Memory B cell (primary cell): Measurements from ENCODE around the gene TLR9.

ENCODE experiments used
- ATAC-seq: fragments of 150-1000 bp; cut with Tn5 transposase; 2 replicates; pipeline ENCODE4 v1.10.0; 2021; ENCODE audit warnings: low read depth, mild to moderate bottlenecking, moderate library complexity
- DNase-seq, 2 donors: peaks; one replicate each; pipeline ENCODE4 v3.0.0; 2022; ENCODE audit warnings: low spot score in 2 of 2
- H3K27ac Mint-ChIP-seq: one replicate; pipeline ENCODE4 v1.8.0; 2022; ENCODE audit warnings: mild to moderate bottlenecking, moderate library complexity, mixed read lengths
- H3K27me3 Mint-ChIP-seq: one replicate; pipeline ENCODE4 v1.8.0; 2022; ENCODE audit warnings: mixed read lengths
- H3K36me3 Mint-ChIP-seq: one replicate; pipeline ENCODE4 v1.8.0; 2022; ENCODE audit warnings: mild to moderate bottlenecking, mixed read lengths
- H3K4me1 Mint-ChIP-seq: one replicate; pipeline ENCODE4 v1.8.0; 2022; ENCODE audit warnings: mixed read lengths
- H3K4me3 Mint-ChIP-seq: one replicate; pipeline ENCODE4 v1.8.0; 2022; ENCODE audit warnings: mild to moderate bottlenecking, moderate library complexity, mixed read lengths
- H3K9me3 Mint-ChIP-seq: one replicate; pipeline ENCODE4 v1.8.0; 2022; ENCODE audit warnings: mixed read lengths

The TLR9 gene

DNA sequence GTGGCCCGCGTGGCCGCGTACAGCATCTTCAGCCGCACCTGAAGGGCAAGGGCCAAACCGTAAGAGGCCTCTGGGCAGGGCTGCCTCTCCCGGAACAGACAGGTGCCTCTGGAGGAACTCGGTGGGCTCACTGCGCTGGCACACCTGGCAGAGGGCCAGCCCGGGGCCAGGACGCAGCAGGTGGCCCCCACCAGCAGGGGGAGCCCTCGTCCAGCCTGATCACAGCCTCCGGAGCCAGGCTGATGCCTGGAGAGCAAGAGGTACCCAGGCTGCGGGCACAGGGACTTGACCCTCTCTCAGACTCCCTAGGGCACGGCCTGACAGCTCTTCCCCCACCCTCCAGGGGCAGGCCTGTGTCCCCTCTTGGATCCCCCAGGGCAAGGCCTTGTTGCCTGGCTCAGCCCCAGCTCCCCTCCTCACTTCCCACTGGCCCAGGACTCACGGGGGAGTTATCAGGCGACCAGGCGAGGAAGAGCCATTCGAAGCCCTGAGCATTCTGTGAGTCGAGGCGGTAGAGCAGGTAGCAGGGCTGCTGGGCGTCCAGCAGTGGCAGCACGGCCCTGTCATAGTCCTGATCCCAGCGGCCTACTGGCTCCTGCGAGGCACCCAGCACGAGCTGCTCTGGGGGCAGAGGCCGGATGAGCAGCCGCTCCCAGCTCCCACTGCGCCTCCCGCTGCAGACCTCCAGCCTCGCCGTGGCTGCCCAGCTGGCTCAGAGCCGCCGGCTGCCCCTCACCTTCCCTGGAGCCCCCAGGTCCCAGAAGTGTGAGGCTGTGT lies 6.2 kb upstream of the TLR9 start:
- ATAC-seq (peak; percentile 95), DNase-seq (peak; percentile 91 to 97)
- Mint-ChIP-seq H3K9me3 (no peaks in the 10 kb centered on the region), H3K27ac (peak overlapping the region; percentile 80), H3K4me1 (peaks cover 37% of the 10 kb centered on the region), H3K27me3 (no peaks in the 10 kb centered on the region), H3K4me3 (peak overlapping the region; percentile 0), H3K36me3 (peaks cover 23% of the 10 kb centered on the region)

DNA sequence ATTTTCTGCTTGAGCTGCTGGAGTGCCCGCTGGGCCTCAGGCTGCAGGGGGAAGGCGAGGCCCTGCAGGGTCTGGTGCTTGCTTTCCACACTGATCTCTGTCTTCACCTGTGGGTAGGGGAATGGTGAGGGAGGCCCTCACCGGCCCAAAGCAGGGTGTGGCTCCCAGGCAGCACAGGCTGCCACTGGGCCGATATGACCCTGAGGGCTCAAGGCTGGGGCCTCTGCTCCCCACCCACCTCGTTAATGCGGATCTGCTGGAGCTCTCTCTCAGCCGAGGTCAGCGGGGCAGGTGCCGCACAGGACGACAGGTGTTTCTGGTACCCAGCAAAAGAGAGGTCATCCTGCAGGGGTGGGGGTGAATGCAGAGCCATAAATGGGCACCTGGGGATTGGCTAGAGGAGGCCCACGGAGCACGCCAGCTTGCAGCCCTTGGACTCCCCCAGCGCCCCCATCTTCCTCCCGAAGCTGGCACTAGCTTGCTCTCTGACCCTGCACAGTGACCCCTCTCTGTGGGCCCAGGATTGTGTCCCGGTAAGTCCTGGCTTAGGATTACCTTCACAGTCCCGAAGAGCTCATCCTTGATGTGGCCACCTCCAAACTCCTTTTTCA lies 5.5 kb upstream of the TLR9 start:
- DNase-seq (no peak), ATAC-seq (no peak)
- H3K4me3 Mint-ChIP-seq = no peak overlapping the region
- no peaks in the 10 kb centered on the region for H3K27me3 Mint-ChIP-seq
- H3K27ac Mint-ChIP-seq = peak overlapping the region; percentile 14
- peaks cover 23% of the 10 kb centered on the region for H3K36me3 Mint-ChIP-seq
- H3K4me1 Mint-ChIP-seq = peaks cover 40% of the 10 kb centered on the region
- no peaks in the 10 kb centered on the region for H3K9me3 Mint-ChIP-seq

DNA sequence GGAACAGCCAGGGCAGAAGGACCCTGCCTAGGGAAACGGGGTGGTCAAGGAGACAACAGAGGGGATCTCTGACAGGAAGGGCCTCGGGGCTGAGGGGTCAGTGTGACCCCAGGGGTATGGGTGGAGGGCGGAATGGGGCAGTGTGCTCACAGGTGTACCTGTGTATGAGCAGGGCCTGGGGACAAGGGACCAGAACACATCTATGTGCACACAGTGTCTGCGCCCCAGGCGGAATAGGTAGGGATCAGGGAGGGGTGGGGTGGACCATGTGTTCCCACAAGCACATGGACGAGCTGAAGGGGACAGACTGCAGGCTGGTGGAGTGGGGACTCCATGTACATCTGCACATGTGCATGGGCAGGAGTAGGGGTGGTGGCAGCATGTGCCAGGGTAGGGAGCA lies 5.0 kb upstream of the TLR9 start:
- DNase-seq (no peak), ATAC-seq (no peak)
- Mint-ChIP-seq H3K9me3 (no peaks in the 10 kb centered on the region), H3K4me1 (peaks cover 37% of the 10 kb centered on the region), H3K36me3 (peaks cover 23% of the 10 kb centered on the region), H3K4me3 (peak overlapping the region; percentile 21), H3K27me3 (no peaks in the 10 kb centered on the region), H3K27ac (peak overlapping the region; percentile 14)

DNA sequence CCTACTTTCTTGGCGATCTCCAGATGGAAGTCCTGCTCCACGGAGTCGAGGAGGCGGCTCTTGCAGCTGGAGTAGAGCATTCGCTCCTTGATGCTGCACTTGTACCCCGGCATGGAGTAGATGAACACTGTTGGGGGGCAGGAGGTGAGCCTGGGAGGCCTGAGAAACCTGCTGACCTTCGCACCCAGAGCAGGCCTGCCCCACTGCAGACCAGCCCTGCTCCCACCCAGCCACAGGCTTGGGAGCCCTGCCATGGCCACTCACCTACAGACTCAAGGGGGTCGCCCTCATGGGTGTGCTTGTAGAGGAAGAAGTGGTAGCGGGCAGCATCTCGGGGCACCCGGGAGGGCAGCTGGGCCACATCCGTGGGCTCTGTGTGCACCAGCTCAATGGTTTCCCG lies 4.2 kb upstream of the TLR9 start:
- no peaks in the 10 kb centered on the region for H3K9me3 Mint-ChIP-seq
- H3K27me3 Mint-ChIP-seq = no peaks in the 10 kb centered on the region
- ATAC-seq (no peak), DNase-seq (no peak)
- peaks cover 38% of the 10 kb centered on the region for H3K4me1 Mint-ChIP-seq
- no peak overlapping the region for H3K27ac Mint-ChIP-seq
- no peak overlapping the region for H3K4me3 Mint-ChIP-seq
- H3K36me3 Mint-ChIP-seq = peaks cover 24% of the 10 kb centered on the region

DNA sequence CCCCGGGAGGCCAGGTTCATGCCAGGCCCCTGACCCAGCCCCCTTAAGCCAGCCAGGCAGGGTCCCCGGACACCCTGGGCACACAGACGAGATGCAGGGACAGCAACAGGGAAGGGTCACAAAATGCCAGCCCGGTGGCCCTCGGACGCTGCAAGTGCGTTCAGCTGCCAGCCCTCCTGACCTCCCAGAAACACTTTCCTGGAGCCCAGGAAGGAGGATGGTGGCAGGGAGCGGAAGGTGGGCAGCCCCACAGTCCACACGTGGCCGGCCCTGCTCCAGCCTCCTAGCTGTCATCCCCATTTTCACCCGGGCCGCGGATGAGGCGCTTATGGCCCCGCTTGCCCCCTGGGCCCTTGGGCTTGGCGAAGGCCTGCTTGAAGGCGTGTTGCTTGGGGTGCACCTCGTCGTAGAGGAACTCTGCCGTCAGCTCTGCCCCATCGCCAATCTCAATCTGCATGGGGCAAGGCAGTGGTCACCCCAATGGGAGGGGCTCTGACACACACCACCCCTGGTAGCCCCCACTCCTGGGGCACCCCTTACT lies 3.4 kb upstream of the TLR9 start:
- H3K9me3 Mint-ChIP-seq = no peaks in the 10 kb centered on the region
- H3K27me3 Mint-ChIP-seq = no peaks in the 10 kb centered on the region
- H3K4me3 Mint-ChIP-seq = no peak overlapping the region
- ATAC-seq (no peak), DNase-seq (no peak)
- H3K27ac Mint-ChIP-seq = no peak overlapping the region
- H3K4me1 Mint-ChIP-seq = peaks cover 41% of the 10 kb centered on the region
- peaks cover 27% of the 10 kb centered on the region for H3K36me3 Mint-ChIP-seq

GRCh38 chr3:52228266-52228665 lies 2.8 kb upstream of the TLR9 start:
- no peak overlapping the region for H3K27ac Mint-ChIP-seq
- no peaks in the 10 kb centered on the region for H3K9me3 Mint-ChIP-seq
- DNase-seq = no peak
- peaks cover 47% of the 10 kb centered on the region for H3K4me1 Mint-ChIP-seq
- H3K27me3 Mint-ChIP-seq = no peaks in the 10 kb centered on the region
- H3K36me3 Mint-ChIP-seq = peaks cover 33% of the 10 kb centered on the region
- no peak overlapping the region for H3K4me3 Mint-ChIP-seq
- no peak for ATAC-seq

DNA sequence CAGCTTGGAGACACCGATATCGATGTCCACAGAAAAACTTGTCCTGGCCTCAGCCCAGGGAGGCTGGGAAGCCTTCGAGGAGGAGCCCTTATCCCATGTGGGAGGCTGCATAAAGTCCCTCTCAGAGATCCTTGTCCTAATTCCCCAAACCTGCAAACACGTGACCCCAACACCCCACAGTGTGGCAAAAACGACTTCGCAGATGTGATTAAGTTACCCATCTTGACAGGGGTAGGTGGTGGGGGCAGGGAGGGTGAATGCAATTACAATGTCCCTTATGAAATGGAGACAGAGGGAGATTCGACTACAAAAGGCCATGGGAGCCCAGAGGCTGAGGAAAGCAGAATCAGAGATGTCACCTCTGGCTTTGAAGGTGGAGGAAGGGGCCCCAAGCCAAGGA lies 2.3 kb upstream of the TLR9 start:
- H3K36me3 Mint-ChIP-seq = peaks cover 38% of the 10 kb centered on the region
- no peak overlapping the region for H3K4me3 Mint-ChIP-seq
- no peak for ATAC-seq
- no peaks in the 10 kb centered on the region for H3K9me3 Mint-ChIP-seq
- peaks cover 52% of the 10 kb centered on the region for H3K4me1 Mint-ChIP-seq
- no peaks in the 10 kb centered on the region for H3K27me3 Mint-ChIP-seq
- no peak for DNase-seq
- H3K27ac Mint-ChIP-seq = no peak overlapping the region

DNA sequence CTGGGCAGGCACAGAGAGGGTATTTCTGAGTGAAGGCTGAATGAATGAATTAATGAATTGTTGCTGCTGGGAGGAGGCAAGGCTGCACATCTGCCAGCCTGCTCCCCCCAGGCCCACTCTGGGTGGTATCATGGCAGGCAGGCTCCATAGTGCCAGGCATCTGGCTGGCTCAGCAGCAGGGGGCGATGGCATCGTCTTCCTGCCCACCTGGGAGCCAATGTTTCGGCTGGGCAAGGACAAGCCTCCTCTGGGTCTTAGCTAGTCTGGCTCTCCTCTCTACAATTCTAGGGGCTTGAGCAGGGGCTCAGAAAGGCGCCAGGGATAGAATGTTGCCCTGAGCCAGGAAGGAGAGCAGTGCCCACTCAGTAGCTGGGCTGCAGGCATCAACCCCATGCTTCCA lies 1.7 kb upstream of the TLR9 start:
- Mint-ChIP-seq H3K4me1 (peaks cover 53% of the 10 kb centered on the region), H3K27me3 (no peaks in the 10 kb centered on the region), H3K27ac (peak overlapping the region; percentile 94), H3K4me3 (no peak overlapping the region), H3K9me3 (no peaks in the 10 kb centered on the region), H3K36me3 (peaks cover 41% of the 10 kb centered on the region)
- DNase-seq (no peak), ATAC-seq (no peak)

GRCh38 chr3:52226229-52226817 lies 878 bp upstream of the TLR9 start:
- Mint-ChIP-seq H3K36me3 (peaks cover 36% of the 10 kb centered on the region), H3K4me1 (peaks cover 48% of the 10 kb centered on the region), H3K4me3 (peak overlapping the region; percentile 93), H3K27me3 (no peaks in the 10 kb centered on the region), H3K27ac (peak overlapping the region; percentile 94), H3K9me3 (no peaks in the 10 kb centered on the region)
- no peak for DNase-seq
- no peak for ATAC-seq

GRCh38 chr3:52223449-52224408 lies 1.7 kb downstream of the TLR9 start:
- peaks cover 23% of the 10 kb centered on the region for H3K36me3 Mint-ChIP-seq
- peak overlapping the region; percentile 60 for H3K27ac Mint-ChIP-seq
- no peaks in the 10 kb centered on the region for H3K9me3 Mint-ChIP-seq
- DNase-seq (no peak), ATAC-seq (no peak)
- H3K4me1 Mint-ChIP-seq = peaks cover 52% of the 10 kb centered on the region
- peak overlapping the region; percentile 93 for H3K4me3 Mint-ChIP-seq
- no peaks in the 10 kb centered on the region for H3K27me3 Mint-ChIP-seq

- DNase-seq = no peak
- H3K9me3 Mint-ChIP-seq = no peaks in the 10 kb centered on the region
- H3K27me3 Mint-ChIP-seq = no peaks in the 10 kb centered on the region
- H3K36me3 Mint-ChIP-seq = peaks cover 23% of the 10 kb centered on the region
- H3K4me1 Mint-ChIP-seq = peaks cover 55% of the 10 kb centered on the region
- ATAC-seq = no peak
- peak overlapping the region; percentile 93 for H3K4me3 Mint-ChIP-seq
- peak overlapping the region; percentile 60 for H3K27ac Mint-ChIP-seq
Observed at GRCh38 chr3:52222319-52223221, 2.9 kb downstream of the TLR9 start.

DNA sequence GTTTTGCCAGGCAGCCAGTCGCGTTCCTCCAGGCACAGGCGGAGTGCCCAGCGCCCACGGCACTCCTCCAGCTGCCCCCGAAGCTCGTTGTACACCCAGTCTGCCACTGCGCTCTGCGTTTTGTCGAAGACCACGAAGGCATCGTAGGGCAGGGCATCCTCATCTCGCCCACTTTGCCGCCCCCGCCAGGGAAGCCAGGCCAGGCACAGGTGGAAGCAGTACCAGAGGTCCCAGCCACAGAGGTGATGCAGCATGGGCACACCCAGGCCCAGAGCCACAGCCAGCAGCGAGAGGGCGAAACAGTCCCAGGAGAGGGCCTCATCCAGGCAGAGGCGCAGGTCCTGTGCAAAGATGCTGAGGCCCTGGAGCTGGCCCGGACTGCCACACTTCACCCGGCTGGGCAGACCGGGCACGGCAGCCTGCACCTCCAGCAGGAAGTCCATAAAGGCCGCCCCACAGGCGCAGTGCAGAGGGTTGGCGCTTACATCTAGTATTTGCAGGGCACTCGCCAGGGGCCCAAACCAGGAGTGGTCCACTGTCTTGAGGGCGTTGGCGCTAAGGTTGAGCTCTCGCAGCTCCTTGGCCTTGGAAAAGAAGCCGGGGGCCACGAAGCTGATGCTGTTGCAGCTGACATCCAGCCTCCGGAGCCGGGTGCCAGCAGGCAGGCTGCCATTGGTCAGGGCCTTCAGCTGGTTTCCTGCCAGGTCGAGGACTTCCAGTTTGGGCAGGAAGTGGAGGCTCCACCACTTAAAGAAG lies 3.7 kb downstream of the TLR9 start:
- H3K4me1 Mint-ChIP-seq = peaks cover 60% of the 10 kb centered on the region
- H3K27ac Mint-ChIP-seq = no peak overlapping the region
- H3K9me3 Mint-ChIP-seq = no peaks in the 10 kb centered on the region
- no peaks in the 10 kb centered on the region for H3K27me3 Mint-ChIP-seq
- H3K36me3 Mint-ChIP-seq = peaks cover 24% of the 10 kb centered on the region
- no peak for ATAC-seq
- DNase-seq = no peak
- H3K4me3 Mint-ChIP-seq = peak overlapping the region; percentile 52
